Left colon (tissue), 2 donors: ENCODE results near the gene SHISA3. TPM values are rescaled to one million over a fixed set of nuclear protein-coding genes. Genes with fewer than 3 reads are reported as not detected.
"Not testable (repeated sequence)": the region's sequence is repeated elsewhere in the genome, so short reads cannot be mapped to it uniquely, and the experiment has no call there.

Source experiments
- ATAC-seq: fragments of 200-7000 bp; cut with Tn5 transposase; one replicate; pipeline ENCODE4 v1.9.1; 2020; ENCODE audit warnings: mild to moderate bottlenecking, moderate library complexity
- DNase-seq, 2 donors: peaks; one replicate each; pipeline ENCODE4 v3.0.0-alpha.2; 2020
- intact Hi-C, 2 donors: fragments of 100-400 bp; cut with DNase I in 1 of 2; cut with micrococcal nuclease in 1 of 2; formaldehyde crosslinking; loops; one replicate each; pipeline versions ENCODE4 v1.11.2 to v1.14.0; 2022; cut with DNase I, micrococcal nuclease
- long read RNA-seq: library from polyadenylated mRNA; unstranded; transcript quantifications from one replicate; pipeline ENCODE4 v2.0.0, GENCODE V29; 2021
- total RNA-seq, 2 donors: library from RNA; stranded (reverse); fragmentation: NEBNext Ultra II Directional; extraction: Animal tissue kit (Norgen Biotek cat#: 25700); gene quantifications; one replicate each; pipeline ENCODE4 v1.2.1, GENCODE V29; 2021
- donor health status: DM: no; HTN: no; CAD: no.
- donor health status: DM: yes; HTN: yes; CAD: no.

The SHISA3 gene
- total RNA-seq, result 1 to 10 TPM in 1 of 2 donors, under 1 TPM in 1; 0.52 to 1.9 TPM
- long read RNA-seq, partial matches to known transcripts, result 0 of 3 reads
- long read RNA-seq, other reads (novel, unspliced or antisense), result 0 of 3 reads

GRCh38 chr4:42396752-42397634 is at the start of gene SHISA3:
TSS of gene SHISA3 (plus strand) at chr4:42397488. CDS start at chr4:42398057, 569 bp downstream.
- intact Hi-C loops, result no loop called here
- ATAC-seq (peak; percentile 55), DNase-seq (peak in 1 of 2 donors; percentile 22)

GRCh38 chr4:42348247-42348646 is 49.0 kb upstream of the SHISA3 start:
- DNase-seq, result no peak
- ATAC-seq, result peak; percentile 63
- intact Hi-C loops, result no loop called here

- ATAC-seq (no peak), DNase-seq (no peak)
- intact Hi-C loops, result no loop called here
Observed at GRCh38 chr4:42348692-42349091, 48.6 kb upstream of the SHISA3 start.

- ATAC-seq (no peak), DNase-seq (no peak)
- intact Hi-C loops, result no loop called here
Observed at GRCh38 chr4:42350611-42351182, 46.6 kb upstream of the SHISA3 start.

- ATAC-seq (no peak), DNase-seq (no peak)
- intact Hi-C loops, result no loop called here
Observed at GRCh38 chr4:42352049-42352448, 45.2 kb upstream of the SHISA3 start.

GRCh38 chr4:42357325-42357724 is 40.0 kb upstream of the SHISA3 start:
- no peak for ATAC-seq
- intact Hi-C loops, result no loop called here

GRCh38 chr4:42359711-42360110 is 37.6 kb upstream of the SHISA3 start:
- DNase-seq, result no peak
- ATAC-seq, result no peak
- intact Hi-C loops, result loop anchor here in 1 of 2 donors (5.0 kb wide), 1 partner anchor 158 kb away; no protein-coding TSS in a partner anchor

More at GRCh38 chr4:42357325-42357724, 40.0 kb upstream of the SHISA3 start:
- no peak for DNase-seq

- ATAC-seq (no peak), DNase-seq (no peak)
- intact Hi-C loops, result loop anchor here in 1 of 2 donors (5.0 kb wide), 1 partner anchor 157 kb away; no protein-coding TSS in a partner anchor
Observed at GRCh38 chr4:42360256-42360669, 37.0 kb upstream of the SHISA3 start.

- no peak for ATAC-seq
- DNase-seq, result no peak
- intact Hi-C loops, result loop anchor here in 1 of 2 donors (5.0 kb wide), 1 partner anchor 156 kb away; no protein-coding TSS in a partner anchor
Observed at GRCh38 chr4:42361456-42361855, 35.8 kb upstream of the SHISA3 start.

- no peak for ATAC-seq
- DNase-seq, result no peak
- intact Hi-C loops, result loop anchor here in 1 of 2 donors (5.0 kb wide), 1 partner anchor 155 kb away; no protein-coding TSS in a partner anchor
Observed at GRCh38 chr4:42362591-42362990, 34.7 kb upstream of the SHISA3 start.

- DNase-seq (no peak), ATAC-seq (no peak)
- intact Hi-C loops, result loop anchor here in 1 of 2 donors (5.0 kb wide), 1 partner anchor 154 kb away; no protein-coding TSS in a partner anchor
Observed at GRCh38 chr4:42363614-42364013, 33.7 kb upstream of the SHISA3 start.

- no peak for DNase-seq
- no peak for ATAC-seq
- intact Hi-C loops, result loop anchor here in 1 of 2 donors (5.0 kb wide), 1 partner anchor 153 kb away; no protein-coding TSS in a partner anchor
Observed at GRCh38 chr4:42364266-42365053, 32.8 kb upstream of the SHISA3 start.

GRCh38 chr4:42366959-42367358 is 30.3 kb upstream of the SHISA3 start:
- DNase-seq (no peak), ATAC-seq (no peak)
- intact Hi-C loops, result no loop called here

- intact Hi-C loops, result no loop called here
- ATAC-seq, result no peak
- no peak for DNase-seq
Observed at GRCh38 chr4:42369489-42369888, 27.8 kb upstream of the SHISA3 start.

GRCh38 chr4:42371305-42372252 is 25.7 kb upstream of the SHISA3 start:
- intact Hi-C loops, result no loop called here
- ATAC-seq (peak; percentile 59), DNase-seq (no peak)

- intact Hi-C loops, DNase-seq, ATAC-seq: not testable (repeated sequence)
Observed at GRCh38 chr4:42372303-42372702, 25.0 kb upstream of the SHISA3 start.

GRCh38 chr4:42377497-42377896 is 19.8 kb upstream of the SHISA3 start:
- intact Hi-C loops, result no loop called here

GRCh38 chr4:42381666-42382065 is 15.6 kb upstream of the SHISA3 start:
- no peak for DNase-seq
- no peak for ATAC-seq
- intact Hi-C loops, result no loop called here

More at GRCh38 chr4:42377497-42377896, 19.8 kb upstream of the SHISA3 start:
- ATAC-seq, result no peak
- DNase-seq, result no peak
